Neural progenitor cell (in vitro differentiated cells): Measurements from ENCODE around the gene CRMP1. TPM values are rescaled to one million over a fixed set of nuclear protein-coding genes. Genes with fewer than 3 reads are reported as not detected.

Source experiments
- DNase-seq: peaks from one replicate; pipeline ENCODE4 v3.0.0-alpha.2; 2016; ENCODE audit warnings: low spot score
- H2AFZ ChIP-seq: fragments of 200-600 bp; sonication (generic); replicated peaks from 2 replicates; pipeline ENCODE4 v1.6.1; 2016; ENCODE audit warnings: antibody characterized with exemption
- H3F3A ChIP-seq: fragments of 200-600 bp; sonication (generic); 2 replicates; pipeline ENCODE4 v1.6.1; 2016; ENCODE audit warnings: antibody characterized with exemption, low read depth
- H3K27ac ChIP-seq: fragments of 200-600 bp; sonication (generic); 2 replicates; pipeline ENCODE4 v1.5.1; 2016; ENCODE audit warnings: mild to moderate bottlenecking
- H3K27me3 ChIP-seq: fragments of 200-600 bp; sonication (generic); 2 replicates; pipeline ENCODE4 v1.6.1; 2016; ENCODE audit warnings: mild to moderate bottlenecking, moderate library complexity
- H3K36me3 ChIP-seq: fragments of 200-600 bp; sonication (generic); 2 replicates; pipeline ENCODE4 v1.5.1; 2016
- H3K4me1 ChIP-seq: fragments of 200-600 bp; sonication (generic); 2 replicates; pipeline ENCODE4 v1.6.1; 2016; ENCODE audit warnings: mixed run types
- H3K4me2 ChIP-seq: fragments of 200-600 bp; sonication (generic); 2 replicates; pipeline ENCODE4 v1.6.1; 2016
- H3K4me3 ChIP-seq: fragments of 200-600 bp; sonication (generic); 2 replicates; pipeline ENCODE4 v1.5.1; 2016
- H3K79me2 ChIP-seq: fragments of 200-600 bp; sonication (generic); 2 replicates; pipeline ENCODE4 v1.6.1; 2016; ENCODE audit warnings: low read depth
- H3K9ac ChIP-seq: fragments of 200-600 bp; sonication (generic); 2 replicates; pipeline ENCODE4 v1.6.1; 2016
- H3K9me3 ChIP-seq: fragments of 200-600 bp; sonication (generic); 2 replicates; pipeline ENCODE4 v1.5.1; 2016; ENCODE audit warnings: low read depth
- H4K20me1 ChIP-seq: fragments of 200-600 bp; sonication (generic); 2 replicates; pipeline ENCODE4 v1.6.1; 2016; ENCODE audit warnings: low read depth
- H3K27ac Mint-ChIP-seq: 3 replicates; pipeline ENCODE4 v1.8.0; 2021; ENCODE audit warnings: mixed read lengths
- H3K27me3 Mint-ChIP-seq: 2 replicates; pipeline ENCODE4 v1.8.0; 2022; ENCODE audit warnings: low read depth, mild to moderate bottlenecking, inconsistent platforms, moderate library complexity, mixed read lengths; ENCODE audit not compliant: insufficient read depth
- H3K36me3 Mint-ChIP-seq: 3 replicates; pipeline ENCODE4 v1.8.0; 2021; ENCODE audit warnings: mixed read lengths
- H3K4me1 Mint-ChIP-seq: 3 replicates; pipeline ENCODE4 v1.8.0; 2021; ENCODE audit warnings: mixed read lengths
- H3K4me3 Mint-ChIP-seq: 3 replicates; pipeline ENCODE4 v1.8.0; 2021; ENCODE audit warnings: mild to moderate bottlenecking, moderate library complexity, mixed read lengths
- H3K9me3 Mint-ChIP-seq: 3 replicates; pipeline ENCODE4 v1.8.0; 2020; ENCODE audit warnings: mixed read lengths
- CTCF ChIP-seq: fragments of 200-600 bp; sonication (generic); IDR thresholded peaks from 2 replicates; pipeline ENCODE4 v1.5.1; 2017; ENCODE audit warnings: antibody characterized with exemption, mild to moderate bottlenecking
- EZH2 ChIP-seq: fragments of 200-600 bp; sonication (generic); IDR thresholded peaks from 2 replicates; pipeline ENCODE4 v1.6.1; 2017; ENCODE audit warnings: antibody characterized with exemption, mild to moderate bottlenecking, moderate library complexity
- EZH2phosphoT487 ChIP-seq: fragments of 200-600 bp; sonication (generic); IDR thresholded peaks from 2 replicates; pipeline ENCODE4 v1.6.1; 2017; ENCODE audit warnings: antibody characterized with exemption
- total RNA-seq: library from RNA; depleted of rRNA; stranded (reverse); fragments of >200 nt; gene quantifications from 2 replicates; pipeline ENCODE4 v1.2.3, GENCODE V29; 2015; ENCODE audit warnings: low replicate concordance

CRMP1 gene
- total RNA-seq, 1 donor from 2014 or later: 91.4 TPM

- H3K4me1 ChIP-seq: no peaks in the 10 kb centered on the region
- peaks cover 5% of the 10 kb centered on the region for H3K27me3 Mint-ChIP-seq
- TF ChIP-seq EZH2phosphoT487: no peak
- no peak for TF ChIP-seq EZH2
- TF ChIP-seq CTCF: no peak
- H3K27me3 ChIP-seq: no peaks in the 10 kb centered on the region
- H3K9me3 ChIP-seq: no peaks in the 10 kb centered on the region
- H3K79me2 ChIP-seq: no peaks in the 10 kb centered on the region
- no peak overlapping the region for H3K9ac ChIP-seq
- peaks cover 60% of the 10 kb centered on the region for H3K36me3 Mint-ChIP-seq
- H3K36me3 ChIP-seq: peaks cover 5% of the 10 kb centered on the region
- no peaks in the 10 kb centered on the region for H3K9me3 Mint-ChIP-seq
- peaks cover 3% of the 10 kb centered on the region for H4K20me1 ChIP-seq
- no peak overlapping the region for H3K4me3 ChIP-seq
- H2AFZ ChIP-seq: no peak overlapping the region
- DNase-seq: no peak
- no peak overlapping the region for H3K4me2 ChIP-seq
- no peak overlapping the region for H3K27ac ChIP-seq
- H3K4me3 Mint-ChIP-seq: no peak overlapping the region
- no peak overlapping the region for H3K27ac Mint-ChIP-seq
- no peaks in the 10 kb centered on the region for H3K4me1 Mint-ChIP-seq
- H3F3A ChIP-seq: peaks cover 8% of the 10 kb centered on the region
These were observed 68.7 kb downstream of the CRMP1 start for GRCh38 chr4:5824227-5824626.

GRCh38 chr4:5823542-5824211, 69.2 kb downstream of the CRMP1 start:
- H3K4me3 ChIP-seq: no peak overlapping the region
- no peaks in the 10 kb centered on the region for H3K79me2 ChIP-seq
- H3K9me3 ChIP-seq: no peaks in the 10 kb centered on the region
- no peak for DNase-seq
- H3F3A ChIP-seq: peaks cover 8% of the 10 kb centered on the region
- H3K9ac ChIP-seq: no peak overlapping the region
- no peaks in the 10 kb centered on the region for H3K4me1 ChIP-seq
- Mint-ChIP-seq H3K36me3 (peaks cover 62% of the 10 kb centered on the region), H3K4me3 (no peak overlapping the region), H3K4me1 (no peaks in the 10 kb centered on the region), H3K27ac (no peak overlapping the region), H3K9me3 (no peaks in the 10 kb centered on the region), H3K27me3 (peaks cover 5% of the 10 kb centered on the region)
- H2AFZ ChIP-seq: no peak overlapping the region
- H4K20me1 ChIP-seq: peaks cover 3% of the 10 kb centered on the region
- H3K27ac ChIP-seq: no peak overlapping the region
- TF ChIP-seq EZH2: no peak
- TF ChIP-seq CTCF: no peak
- no peak for TF ChIP-seq EZH2phosphoT487
- H3K27me3 ChIP-seq: no peaks in the 10 kb centered on the region
- no peak overlapping the region for H3K4me2 ChIP-seq
- H3K36me3 ChIP-seq: peaks cover 1% of the 10 kb centered on the region

GRCh38 chr4:5822619-5823018, 70.3 kb downstream of the CRMP1 start:
- no peaks in the 10 kb centered on the region for H3K36me3 ChIP-seq
- no peaks in the 10 kb centered on the region for H3K79me2 ChIP-seq
- H3F3A ChIP-seq: peaks cover 8% of the 10 kb centered on the region
- H3K9me3 ChIP-seq: no peaks in the 10 kb centered on the region
- Mint-ChIP-seq H3K4me1 (no peaks in the 10 kb centered on the region), H3K9me3 (no peaks in the 10 kb centered on the region), H3K27ac (no peak overlapping the region), H3K27me3 (peaks cover 4% of the 10 kb centered on the region), H3K36me3 (peaks cover 56% of the 10 kb centered on the region), H3K4me3 (no peak overlapping the region)
- no peak for TF ChIP-seq EZH2phosphoT487
- no peak for TF ChIP-seq CTCF
- no peak for TF ChIP-seq EZH2
- no peak overlapping the region for H3K4me2 ChIP-seq
- no peak overlapping the region for H3K27ac ChIP-seq
- no peak overlapping the region for H2AFZ ChIP-seq
- H3K4me1 ChIP-seq: no peaks in the 10 kb centered on the region
- DNase-seq: no peak
- H4K20me1 ChIP-seq: peaks cover 3% of the 10 kb centered on the region
- no peaks in the 10 kb centered on the region for H3K27me3 ChIP-seq
- H3K4me3 ChIP-seq: no peak overlapping the region
- H3K9ac ChIP-seq: no peak overlapping the region
